Subcutaneous abdominal adipose tissue (tissue), 5 donors: Measurements from ENCODE around the gene TRIO.

Source experiments
- H3K27ac ChIP-seq: one replicate; pipeline ENCODE4 v1.7.0; 2013; ENCODE audit warnings: low read depth, mild to moderate bottlenecking, inconsistent platforms, low read length, moderate library complexity
- H3K27me3 ChIP-seq, 5 donors: one replicate each; pipeline ENCODE4 v1.7.0; 2013; ENCODE audit warnings: low read length in 5 of 5, inconsistent platforms in 1 of 5; ENCODE audit not compliant: control insufficient read depth in 5 of 5, insufficient read depth in 4 of 5
- H3K36me3 ChIP-seq, 5 donors: one replicate each; pipeline ENCODE4 v1.7.0; 2013; ENCODE audit warnings: low read length in 5 of 5; ENCODE audit not compliant: control insufficient read depth in 5 of 5, insufficient read depth in 5 of 5
- H3K4me1 ChIP-seq, 5 donors: one replicate each; pipeline ENCODE4 v1.7.0; 2013; ENCODE audit warnings: low read length in 5 of 5, mild to moderate bottlenecking in 3 of 5, moderate library complexity in 1 of 5; ENCODE audit not compliant: control insufficient read depth in 5 of 5, insufficient read depth in 5 of 5
- H3K4me3 ChIP-seq, 5 donors: one replicate each; pipeline ENCODE4 v1.7.0; 2013; ENCODE audit warnings: low read length in 5 of 5, low read depth in 1 of 5
- H3K9ac ChIP-seq, 5 donors: one replicate each; pipeline ENCODE4 v1.7.0; 2013; ENCODE audit warnings: low read length in 5 of 5, mild to moderate bottlenecking in 4 of 5, moderate library complexity in 3 of 5
- H3K9me3 ChIP-seq, 5 donors: one replicate each; pipeline ENCODE4 v1.7.0; 2013; ENCODE audit warnings: low read length in 5 of 5; ENCODE audit not compliant: control insufficient read depth in 5 of 5
- donor health status: healthy.
- donor health status: healthy.
- donor health status: healthy.
- donor health status: healthy.
- donor health status: healthy.

The TRIO gene

DNA sequence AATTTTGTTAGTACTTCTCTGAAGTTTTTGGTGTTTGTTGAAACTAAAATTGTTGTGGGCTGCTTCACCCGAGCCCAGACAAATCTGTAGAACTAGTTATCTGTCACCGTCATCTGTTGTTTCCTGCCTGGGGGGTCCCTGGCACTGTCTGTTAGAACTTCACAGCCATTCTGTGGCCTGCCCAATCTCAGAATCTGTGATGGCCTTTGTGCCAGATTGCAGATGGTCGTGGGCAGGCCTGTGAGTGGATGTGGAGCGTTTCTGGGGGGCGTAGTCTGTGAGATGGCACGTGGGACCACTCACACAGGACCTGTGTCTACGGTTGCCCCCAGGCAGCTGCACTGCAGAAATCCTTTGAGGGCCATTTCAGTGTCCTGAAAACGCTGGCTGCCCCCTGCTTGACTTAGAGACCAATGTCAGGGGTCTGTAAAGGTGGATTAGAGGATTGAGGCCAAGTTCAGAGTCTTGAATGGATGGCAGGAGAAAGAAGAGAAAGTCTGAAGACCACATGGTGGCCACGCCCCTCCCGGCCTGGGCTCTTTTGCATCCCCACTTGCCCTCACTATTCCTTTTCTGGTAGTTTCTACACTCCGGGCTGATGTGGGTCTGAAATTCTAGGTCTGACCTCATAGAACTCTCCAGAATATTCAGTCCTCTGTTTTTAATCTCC, 38.3 kb downstream of the TRIO start:
- H3K4me3 ChIP-seq: no peak overlapping the region
- no peaks in the 10 kb centered on the region for H3K36me3 ChIP-seq
- no peaks in the 10 kb centered on the region for H3K9me3 ChIP-seq
- peak overlapping the region; percentile 100 for H3K27ac ChIP-seq
- H3K9ac ChIP-seq: no peak overlapping the region
- peaks cover 14 to 63% (median 48%) of the 10 kb centered on the region in 5 donors for H3K4me1 ChIP-seq
- no peaks in the 10 kb centered on the region for H3K27me3 ChIP-seq

DNA sequence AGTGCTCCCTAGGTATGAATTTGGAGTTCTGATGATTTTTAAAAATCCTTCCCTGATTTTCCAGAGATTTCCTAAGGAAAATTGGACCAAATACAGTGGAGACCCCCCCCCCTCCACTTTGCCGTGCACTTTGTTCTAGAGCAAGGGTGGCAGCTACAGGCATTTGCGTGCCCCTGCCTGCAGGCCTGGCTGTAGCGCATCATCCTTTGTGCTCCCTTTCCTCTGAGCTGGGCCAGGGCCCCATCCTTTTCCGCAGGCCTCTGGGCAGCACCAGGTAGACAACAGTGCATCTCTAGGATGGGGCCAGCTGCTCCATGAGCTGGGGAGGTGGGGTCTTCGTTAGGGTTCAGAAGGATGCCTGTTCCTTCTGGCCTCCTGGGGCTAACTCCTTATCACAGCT, 39.6 kb downstream of the TRIO start:
- no peaks in the 10 kb centered on the region for H3K36me3 ChIP-seq
- peak overlapping the region; percentile 100 for H3K27ac ChIP-seq
- no peaks in the 10 kb centered on the region for H3K9me3 ChIP-seq
- no peak overlapping the region for H3K4me3 ChIP-seq
- no peaks in the 10 kb centered on the region for H3K27me3 ChIP-seq
- peaks cover 14 to 73% (median 61%) of the 10 kb centered on the region in 5 donors for H3K4me1 ChIP-seq
- H3K9ac ChIP-seq: no peak overlapping the region

DNA sequence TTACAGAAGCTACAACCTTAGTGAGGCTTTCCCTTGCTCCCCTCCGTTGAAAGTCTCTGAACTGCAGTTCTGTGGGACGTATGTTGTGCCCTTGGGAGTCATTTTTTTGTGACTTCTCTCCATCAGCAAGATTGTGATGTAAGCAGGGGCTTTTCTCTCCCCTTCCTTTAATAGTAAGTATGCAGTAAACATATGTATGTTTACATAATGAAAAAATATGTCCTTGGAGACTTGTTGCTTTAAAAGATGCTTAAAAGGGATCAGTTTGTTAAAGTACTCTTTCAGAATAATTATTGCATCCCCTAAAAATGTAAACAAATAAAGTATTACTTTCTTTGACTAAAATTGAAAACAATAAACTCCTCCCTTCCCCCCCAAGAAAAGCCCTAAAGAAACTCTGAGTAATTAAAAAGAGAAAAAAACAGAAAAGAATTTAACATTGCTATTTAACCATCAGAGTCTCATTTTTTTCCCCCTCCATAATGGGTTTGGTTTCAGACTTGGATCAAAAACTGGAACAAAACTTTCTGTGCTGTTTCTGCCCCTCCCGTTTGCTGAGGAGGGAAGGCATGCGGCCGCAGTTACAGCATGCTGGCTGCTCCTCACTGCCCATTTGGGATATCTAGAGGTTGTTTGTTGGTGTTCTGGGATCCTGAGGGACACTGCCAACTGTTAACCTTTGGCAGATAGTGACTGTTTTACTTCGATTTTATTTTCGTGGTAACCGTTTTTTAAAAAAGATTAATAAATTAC, 40.2 kb downstream of the TRIO start:
- no peaks in the 10 kb centered on the region for H3K27me3 ChIP-seq
- H3K27ac ChIP-seq: peak overlapping the region; percentile 100
- peak overlapping the region in 2 of 5 donors; percentile 6 to 53 for H3K9ac ChIP-seq
- no peaks in the 10 kb centered on the region for H3K36me3 ChIP-seq
- no peaks in the 10 kb centered on the region for H3K9me3 ChIP-seq
- H3K4me1 ChIP-seq: peaks cover 14 to 74% (median 62%) of the 10 kb centered on the region in 5 donors
- H3K4me3 ChIP-seq: peak overlapping the region in 2 of 5 donors; percentile 10 to 20

DNA sequence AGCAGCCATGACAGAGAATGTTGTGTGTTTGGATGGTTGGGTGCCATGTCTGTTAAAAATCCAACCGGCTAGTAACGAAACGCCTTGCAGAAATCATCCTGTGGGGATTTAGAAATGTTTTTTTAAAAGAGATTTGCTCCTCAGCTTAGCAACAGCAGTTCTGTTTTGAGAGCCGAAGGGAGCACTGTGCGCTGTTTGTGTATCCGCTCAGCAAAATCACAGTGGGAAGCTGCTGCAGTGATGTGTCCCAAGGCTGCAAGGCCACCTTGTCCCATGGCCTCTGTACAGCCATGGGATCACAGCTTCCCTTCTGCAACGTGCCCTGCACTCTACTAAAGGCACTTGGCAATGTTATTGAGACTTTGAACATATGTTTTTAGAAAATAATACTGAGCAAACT, 40.9 kb downstream of the TRIO start:
- H3K27me3 ChIP-seq: no peaks in the 10 kb centered on the region
- H3K36me3 ChIP-seq: no peaks in the 10 kb centered on the region
- H3K27ac ChIP-seq: peak overlapping the region; percentile 100
- H3K9me3 ChIP-seq: no peaks in the 10 kb centered on the region
- peaks cover 10 to 70% (median 59%) of the 10 kb centered on the region in 5 donors for H3K4me1 ChIP-seq
- peak overlapping the region in 2 of 5 donors; percentile 10 to 20 for H3K4me3 ChIP-seq
- peak overlapping the region in 3 of 5 donors; percentile 14 to 57 (median 53) for H3K9ac ChIP-seq

DNA sequence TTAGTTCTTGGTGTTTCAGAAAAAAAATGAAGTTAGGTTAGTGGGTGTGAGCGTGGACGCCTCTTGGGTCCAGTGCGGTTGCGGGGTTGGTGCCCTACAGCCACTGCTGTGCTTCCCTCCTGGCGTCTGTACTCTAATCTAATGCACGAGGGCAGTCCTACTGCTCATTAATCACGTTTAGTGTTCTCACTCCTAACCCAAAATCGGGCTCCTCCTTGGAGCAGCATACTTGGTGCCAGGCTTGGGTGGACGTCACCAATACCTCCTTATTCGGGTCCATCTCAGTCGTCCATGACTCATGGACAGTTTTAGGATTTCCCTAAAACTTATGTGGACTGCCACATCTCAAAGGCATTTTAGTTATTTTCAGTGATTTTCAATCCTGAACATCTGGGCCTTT, 41.6 kb downstream of the TRIO start:
- H3K4me3 ChIP-seq: no peak overlapping the region
- H3K27me3 ChIP-seq: no peaks in the 10 kb centered on the region
- peak overlapping the region in 1 of 5 donors; percentile 53 for H3K9ac ChIP-seq
- H3K36me3 ChIP-seq: no peaks in the 10 kb centered on the region
- no peaks in the 10 kb centered on the region for H3K9me3 ChIP-seq
- peaks cover 10 to 68% (median 63%) of the 10 kb centered on the region in 5 donors for H3K4me1 ChIP-seq
- peak overlapping the region; percentile 100 for H3K27ac ChIP-seq

DNA sequence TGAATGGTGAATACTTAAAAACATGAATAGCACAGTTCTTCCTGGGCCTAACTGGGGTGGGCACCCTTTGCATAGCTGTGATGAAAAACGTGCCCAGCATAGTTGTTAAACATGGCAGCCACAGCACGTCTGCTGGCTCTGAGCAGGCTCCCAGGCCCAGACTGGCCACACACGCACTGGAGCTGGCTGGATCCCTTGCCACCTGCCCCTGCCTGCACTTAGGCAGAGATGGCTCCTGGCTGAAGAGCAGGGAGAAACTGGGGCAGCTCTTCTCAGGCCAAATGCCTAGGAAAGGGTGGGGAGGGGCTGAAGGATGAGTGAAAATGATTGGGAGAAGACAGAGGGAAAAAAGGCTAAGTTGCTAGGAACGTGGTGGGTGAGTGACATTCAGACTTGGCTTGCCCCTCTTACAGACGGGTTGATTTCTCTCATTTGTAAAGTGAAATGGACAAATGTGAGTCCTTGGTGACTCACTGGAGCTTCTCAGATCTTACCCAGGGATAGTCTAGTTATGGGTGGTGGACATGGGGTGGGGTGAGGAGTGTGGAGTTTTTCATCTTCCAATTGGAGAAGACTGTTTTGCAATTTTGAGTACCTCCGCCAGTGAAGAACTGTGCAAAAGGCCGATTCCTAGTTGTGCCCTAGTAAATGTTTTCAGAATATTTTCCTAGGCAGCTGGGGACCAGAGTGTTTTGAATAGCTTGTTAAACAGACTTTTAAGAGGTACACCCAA, 42.4 kb downstream of the TRIO start:
- H3K9ac ChIP-seq: peak overlapping the region; percentile 46 to 82 (median 55)
- H3K27me3 ChIP-seq: no peaks in the 10 kb centered on the region
- no peaks in the 10 kb centered on the region for H3K36me3 ChIP-seq
- no peaks in the 10 kb centered on the region for H3K9me3 ChIP-seq
- peaks cover 10 to 73% (median 67%) of the 10 kb centered on the region in 5 donors for H3K4me1 ChIP-seq
- H3K27ac ChIP-seq: peak overlapping the region; percentile 100
- peak overlapping the region in 1 of 5 donors; percentile 18 for H3K4me3 ChIP-seq

DNA sequence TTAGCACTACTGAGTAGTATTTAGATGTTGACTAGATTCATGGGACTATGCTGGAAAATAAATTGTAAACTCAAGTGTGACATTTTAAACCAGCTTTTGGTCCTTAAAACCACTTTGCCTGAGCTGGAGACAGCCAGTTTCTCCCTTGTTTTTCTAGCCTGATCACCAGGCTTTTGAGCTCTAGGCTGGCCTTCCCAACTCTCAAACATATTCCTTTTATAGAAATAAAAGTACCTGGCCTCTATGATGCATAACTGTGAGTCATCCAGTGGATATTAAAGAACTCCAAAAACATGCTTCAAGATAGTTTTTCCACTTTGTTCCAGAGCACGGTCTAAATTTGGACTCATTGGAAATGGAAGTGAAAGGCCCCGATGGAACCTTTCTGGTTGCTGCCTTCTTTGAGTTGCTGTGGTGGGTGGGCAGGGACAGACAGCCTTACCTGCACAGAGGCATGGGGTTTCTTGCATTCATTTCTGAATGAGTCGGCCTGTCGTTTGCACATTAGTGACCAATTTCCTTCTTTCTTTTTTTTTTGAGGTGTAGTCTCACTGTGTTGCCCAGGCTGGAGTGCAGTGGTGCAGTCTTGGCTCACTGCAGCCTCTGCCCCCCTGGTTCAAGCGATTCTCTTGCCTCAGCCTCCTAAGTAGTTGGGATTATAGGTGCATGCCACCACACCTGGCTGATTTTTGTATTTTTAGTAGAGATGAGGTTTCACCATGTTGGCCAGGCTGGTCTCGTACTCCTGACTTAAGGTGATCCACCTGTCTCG, 43.1 kb downstream of the TRIO start:
- peak overlapping the region; percentile 100 for H3K27ac ChIP-seq
- H3K9me3 ChIP-seq: no peaks in the 10 kb centered on the region
- H3K9ac ChIP-seq: peak overlapping the region in 4 of 5 donors; percentile 46 to 68 (median 57)
- no peaks in the 10 kb centered on the region for H3K36me3 ChIP-seq
- no peak overlapping the region for H3K4me3 ChIP-seq
- H3K4me1 ChIP-seq: peaks cover 10 to 80% (median 75%) of the 10 kb centered on the region in 5 donors
- H3K27me3 ChIP-seq: no peaks in the 10 kb centered on the region

DNA sequence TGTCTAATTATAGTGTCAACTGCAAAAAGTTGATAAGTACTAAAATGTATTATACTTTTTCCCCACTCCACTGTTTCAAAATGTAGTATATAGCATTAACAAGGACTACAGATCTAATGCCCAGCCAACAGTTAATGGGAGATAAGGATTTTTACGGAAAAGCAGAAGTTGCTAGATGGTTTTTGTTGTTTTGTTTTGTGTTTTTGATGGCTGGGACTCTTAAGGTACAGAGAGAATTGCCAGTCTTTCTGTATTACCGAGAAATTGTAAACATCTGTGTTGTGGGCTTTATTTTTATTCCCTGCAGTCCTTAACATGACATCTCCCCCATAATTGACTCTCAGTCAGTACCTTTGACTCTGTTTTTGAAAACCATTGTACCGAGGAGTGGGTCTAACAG, 44.0 kb downstream of the TRIO start:
- Histone ChIP-seq H3K4me3 (no peak overlapping the region), H3K9me3 (no peaks in the 10 kb centered on the region), H3K9ac (peak overlapping the region in 3 of 5 donors; percentile 19 to 52 (median 43)), H3K36me3 (no peaks in the 10 kb centered on the region), H3K4me1 (peaks cover 10 to 85% (median 78%) of the 10 kb centered on the region in 5 donors), H3K27me3 (no peaks in the 10 kb centered on the region), H3K27ac (peak overlapping the region; percentile 100)

DNA sequence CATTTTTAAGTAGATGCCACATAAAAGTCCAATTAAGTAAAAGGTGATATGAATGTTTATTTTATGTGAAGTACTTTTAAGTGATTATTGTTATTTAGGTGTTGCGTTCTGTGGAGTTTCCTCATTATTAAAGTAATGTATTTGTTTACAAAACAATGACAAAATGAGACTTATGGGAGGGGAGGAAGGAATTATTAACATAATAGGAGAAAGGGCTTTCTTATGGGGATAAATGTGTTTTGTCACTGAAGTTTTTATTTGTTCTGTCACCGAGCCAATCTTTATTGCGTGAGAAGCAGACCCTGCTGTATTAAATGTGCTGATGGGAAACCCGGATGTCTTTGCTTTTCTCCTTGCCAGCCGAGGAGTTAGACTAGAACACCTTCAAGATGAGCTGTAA, 44.5 kb downstream of the TRIO start:
- Histone ChIP-seq H3K9me3 (no peaks in the 10 kb centered on the region), H3K27ac (peak overlapping the region; percentile 100), H3K27me3 (no peaks in the 10 kb centered on the region), H3K4me3 (no peak overlapping the region), H3K9ac (peak overlapping the region in 2 of 5 donors; percentile 43 to 44), H3K36me3 (no peaks in the 10 kb centered on the region), H3K4me1 (peaks cover 10 to 83% (median 77%) of the 10 kb centered on the region in 5 donors)
